ENCODE data around the gene GNAS.

GNAS gene

GRCh38 chr20:58845706-58846105 lies 6.8 kb upstream of the GNAS start:
- no peaks in the 10 kb centered on the region for H3K27me3 ChIP-seq (ENCODE audit: insufficient read depth, low read length, poor library complexity, severe bottlenecking)
- no peak overlapping the region for H2AFZ ChIP-seq (ENCODE audit: low read length)
- H4K20me1 ChIP-seq (ENCODE audit: insufficient read depth, low read length, poor library complexity, severe bottlenecking): no peaks in the 10 kb centered on the region
- no peaks in the 10 kb centered on the region for H3K79me2 ChIP-seq (ENCODE audit: insufficient read depth, low read length)
- no peaks in the 10 kb centered on the region for H3K9me2 ChIP-seq (replicated peaks; ENCODE audit: low read depth, low read length)
- no peak overlapping the region for H3K4me2 ChIP-seq (ENCODE audit: low read depth, low read length, poor library complexity, severe bottlenecking)
- no peaks in the 10 kb centered on the region for H3K36me3 ChIP-seq (ENCODE audit: insufficient read depth, low read length)
- no peaks in the 10 kb centered on the region for H3F3A ChIP-seq (ENCODE audit: low read depth)
- H3K4me3 ChIP-seq (ENCODE audit: low read length, poor library complexity, severe bottlenecking): no peak overlapping the region
- H3K9me3 ChIP-seq (ENCODE audit: insufficient read depth, low read depth, low read length): no peaks in the 10 kb centered on the region
- TF ChIP-seq EZH2phosphoT487 (IDR thresholded peaks at IDR 0.05; ENCODE audit: borderline replicate concordance): no peak
- no peak for TF ChIP-seq CTCF (conservative IDR thresholded peaks at IDR 0.05; ENCODE audit: low read length)
- no peaks in the 10 kb centered on the region for H3K4me1 ChIP-seq (ENCODE audit: insufficient read depth, low read length, poor library complexity, severe bottlenecking)
- no peak overlapping the region for H3K9ac ChIP-seq (ENCODE audit: low read depth, low read length, poor library complexity, severe bottlenecking)

- Histone ChIP-seq H3K79me2 (ENCODE audit: insufficient read depth, low read length) (no peaks in the 10 kb centered on the region), H3K4me2 (ENCODE audit: low read depth, low read length, poor library complexity, severe bottlenecking) (no peak overlapping the region), H3K4me1 (ENCODE audit: insufficient read depth, low read length, poor library complexity, severe bottlenecking) (no peaks in the 10 kb centered on the region)
Measured at GRCh38 chr20:58847463-58847862, 5.1 kb upstream of the GNAS start.

GRCh38 chr20:58850693-58851174 lies 1.8 kb upstream of the GNAS start, which contains the start of gene GNAS-AS1:
TSS of gene GNAS-AS1 (minus strand) at chr20:58850902.
- Histone ChIP-seq H2AFZ (ENCODE audit: low read length) (no peak within 1 kb of the TSS), H3K27me3 (ENCODE audit: insufficient read depth, low read length, poor library complexity, severe bottlenecking) (no peaks in the 10 kb centered on the region), H3K4me1 (ENCODE audit: insufficient read depth, low read length, poor library complexity, severe bottlenecking) (no peaks in the 10 kb centered on the region), H4K20me1 (ENCODE audit: insufficient read depth, low read length, poor library complexity, severe bottlenecking) (no peaks in the 10 kb centered on the region), H3K9me3 (ENCODE audit: insufficient read depth, low read depth, low read length) (no peaks in the 10 kb centered on the region; the same call in 1 of the 2 replicates), H3F3A (ENCODE audit: low read depth) (no peaks in the 10 kb centered on the region), H3K9ac (ENCODE audit: low read depth, low read length, poor library complexity, severe bottlenecking) (no peak within 1 kb of the TSS), H3K4me2 (ENCODE audit: low read depth, low read length, poor library complexity, severe bottlenecking) (no peak within 1 kb of the TSS), H3K9me2 (replicated peaks; ENCODE audit: low read depth, low read length) (no peaks in the 10 kb centered on the region), H3K4me3 (ENCODE audit: low read length, poor library complexity, severe bottlenecking) (no peak within 1 kb of the TSS), H3K36me3 (ENCODE audit: insufficient read depth, low read length) (no peaks in the 10 kb centered on the region), H3K79me2 (ENCODE audit: insufficient read depth, low read length) (no peaks in the 10 kb centered on the region)
- TF ChIP-seq EZH2phosphoT487 (IDR thresholded peaks at IDR 0.05; ENCODE audit: borderline replicate concordance): no peak
- TF ChIP-seq CTCF (conservative IDR thresholded peaks at IDR 0.05; ENCODE audit: low read length): no peak

More at GRCh38 chr20:58847463-58847862, 5.1 kb upstream of the GNAS start:
- no peaks in the 10 kb centered on the region for H3K36me3 ChIP-seq (ENCODE audit: insufficient read depth, low read length)
- no peak for TF ChIP-seq EZH2phosphoT487 (IDR thresholded peaks at IDR 0.05; ENCODE audit: borderline replicate concordance)
- TF ChIP-seq CTCF (conservative IDR thresholded peaks at IDR 0.05; ENCODE audit: low read length): no peak
- no peaks in the 10 kb centered on the region; the same call in 1 of the 2 replicates for H3K9me3 ChIP-seq (ENCODE audit: insufficient read depth, low read depth, low read length)
- H3K9me2 ChIP-seq (replicated peaks; ENCODE audit: low read depth, low read length): no peaks in the 10 kb centered on the region
- H3K27me3 ChIP-seq (ENCODE audit: insufficient read depth, low read length, poor library complexity, severe bottlenecking): no peaks in the 10 kb centered on the region
- no peaks in the 10 kb centered on the region for H4K20me1 ChIP-seq (ENCODE audit: insufficient read depth, low read length, poor library complexity, severe bottlenecking)
- no peak overlapping the region for H3K9ac ChIP-seq (ENCODE audit: low read depth, low read length, poor library complexity, severe bottlenecking)
- no peak overlapping the region for H3K4me3 ChIP-seq (ENCODE audit: low read length, poor library complexity, severe bottlenecking)
- H3F3A ChIP-seq (ENCODE audit: low read depth): no peaks in the 10 kb centered on the region
- H2AFZ ChIP-seq (ENCODE audit: low read length): no peak overlapping the region
